Stimulated activated CD4-positive, alpha-beta T cell treated with anti-CD3 and anti-CD28 coated beads, Interleukin-15, amount 100 ng/mL, for 24 hours (primary cell): Measurements from ENCODE around the gene SERPINB6.
A peak's percentile ranks its signal among the peaks of the same experiment; 100 is the strongest.
"Not testable (repeated sequence)": the region's sequence is repeated elsewhere in the genome, so short reads cannot be mapped to it uniquely, and the experiment has no call there.

Experiments used
- DNase-seq: peaks from one replicate; pipeline ENCODE4 v3.0.0-alpha.2; 2020

The SERPINB6 gene

GRCh38 chr6:2932911-2933310 lies 38.5 kb downstream of the SERPINB6 start:
- DNase-seq = not testable (repeated sequence)

GRCh38 chr6:2931970-2932748 lies 39.2 kb downstream of the SERPINB6 start:
- peak; percentile 89 for DNase-seq

- DNase-seq = no peak
These were observed 40.3 kb downstream of the SERPINB6 start for GRCh38 chr6:2931055-2931454.

- not testable (repeated sequence) for DNase-seq
These were observed 43.4 kb downstream of the SERPINB6 start for GRCh38 chr6:2927931-2928330.

- not testable (repeated sequence) for DNase-seq
These were observed 45.3 kb downstream of the SERPINB6 start for GRCh38 chr6:2925842-2926747.

- no peak for DNase-seq
These were observed 49.7 kb downstream of the SERPINB6 start for GRCh38 chr6:2921520-2922115.

GRCh38 chr6:2920671-2921112 lies 50.7 kb downstream of the SERPINB6 start:
- no peak for DNase-seq

GRCh38 chr6:2919886-2920285 lies 51.5 kb downstream of the SERPINB6 start:
- DNase-seq = no peak

- DNase-seq = no peak
These were observed 52.0 kb downstream of the SERPINB6 start for GRCh38 chr6:2919401-2919800.

GRCh38 chr6:2918936-2919335 lies 52.4 kb downstream of the SERPINB6 start:
- DNase-seq = peak; percentile 19

GRCh38 chr6:2917801-2918445 lies 53.4 kb downstream of the SERPINB6 start:
- no peak for DNase-seq

- no peak for DNase-seq
These were observed 54.3 kb downstream of the SERPINB6 start for GRCh38 chr6:2917065-2917464.

GRCh38 chr6:2916158-2916925 lies 55.0 kb downstream of the SERPINB6 start:
- DNase-seq = no peak

- no peak for DNase-seq
These were observed 56.2 kb downstream of the SERPINB6 start for GRCh38 chr6:2915150-2915549.

GRCh38 chr6:2914318-2914660 lies 57.1 kb downstream of the SERPINB6 start:
- DNase-seq = no peak

GRCh38 chr6:2913621-2914317 lies 57.6 kb downstream of the SERPINB6 start:
- no peak for DNase-seq

- no peak for DNase-seq
These were observed 60.2 kb downstream of the SERPINB6 start for GRCh38 chr6:2911171-2911570.

GRCh38 chr6:2909718-2910117 lies 61.6 kb downstream of the SERPINB6 start:
- no peak for DNase-seq

GRCh38 chr6:2909051-2909606 lies 62.2 kb downstream of the SERPINB6 start:
- DNase-seq = not testable (repeated sequence)

GRCh38 chr6:2908516-2908915 lies 62.9 kb downstream of the SERPINB6 start:
- DNase-seq = not testable (repeated sequence)
